Activated CD4-positive, alpha-beta memory T cell treated with anti-CD3 and anti-CD28 coated beads for 36 hours (primary cell): ENCODE results near the gene LILRB1. TPM values are rescaled to one million over a fixed set of nuclear protein-coding genes. Genes with fewer than 3 reads are reported as not detected.
"Not testable (repeated sequence)": the region's sequence is repeated elsewhere in the genome, so short reads cannot be mapped to it uniquely, and the experiment has no call there.

Source experiments
- CTCF ChIA-PET: fragments of 350-600 bp; sonication (Branson Sonifier 250); formaldehyde crosslinking; loops from one replicate; lab custom pipeline; 2021; ENCODE audit warnings: antibody characterized with exemption, inconsistent platforms; lab: Charles Lee
- POLR2A ChIA-PET: fragments of 350-600 bp; sonication (Branson Sonifier 250); formaldehyde crosslinking; loops from one replicate; lab custom pipeline; 2021; ENCODE audit warnings: antibody characterized with exemption; lab: Charles Lee
- DNase-seq: peaks from one replicate; pipeline ENCODE4 v3.0.0-alpha.2; 2020
- H3K27ac Mint-ChIP-seq: one replicate; pipeline ENCODE4 v1.8.0; 2021; ENCODE audit warnings: mixed read lengths
- H3K27me3 Mint-ChIP-seq: one replicate; pipeline ENCODE4 v1.8.0; 2021; ENCODE audit warnings: mixed read lengths
- H3K36me3 Mint-ChIP-seq: one replicate; pipeline ENCODE4 v1.8.0; 2021; ENCODE audit warnings: mixed read lengths
- H3K4me1 Mint-ChIP-seq: one replicate; pipeline ENCODE4 v1.8.0; 2021; ENCODE audit warnings: low read depth, mixed read lengths
- H3K4me3 Mint-ChIP-seq: one replicate; pipeline ENCODE4 v1.8.0; 2021; ENCODE audit warnings: mild to moderate bottlenecking, mixed read lengths
- H3K9me3 Mint-ChIP-seq: one replicate; pipeline ENCODE4 v1.8.0; 2021; ENCODE audit warnings: mixed read lengths
- intact Hi-C: fragments of 100-400 bp; cut with micrococcal nuclease; formaldehyde crosslinking; loops from one replicate; pipeline ENCODE4 v1.15.1; 2023
- microRNA-seq: library from miRNA; unstranded; fragments of <30 nt; microRNA quantifications from one replicate; pipeline ENCODE4 v1.2.0, GENCODE V29; 2022; ENCODE audit warnings: borderline number of aligned reads, borderline microRNAs expressed, borderline replicate concordance
- total RNA-seq, 2 experiments: library from RNA; stranded (reverse); gene quantifications; one replicate each; pipeline ENCODE4 v1.2.3, GENCODE V29; 2021

Gene LILRB1
- total RNA-seq, 2 experiments from 2014 or later: not detected

DNA sequence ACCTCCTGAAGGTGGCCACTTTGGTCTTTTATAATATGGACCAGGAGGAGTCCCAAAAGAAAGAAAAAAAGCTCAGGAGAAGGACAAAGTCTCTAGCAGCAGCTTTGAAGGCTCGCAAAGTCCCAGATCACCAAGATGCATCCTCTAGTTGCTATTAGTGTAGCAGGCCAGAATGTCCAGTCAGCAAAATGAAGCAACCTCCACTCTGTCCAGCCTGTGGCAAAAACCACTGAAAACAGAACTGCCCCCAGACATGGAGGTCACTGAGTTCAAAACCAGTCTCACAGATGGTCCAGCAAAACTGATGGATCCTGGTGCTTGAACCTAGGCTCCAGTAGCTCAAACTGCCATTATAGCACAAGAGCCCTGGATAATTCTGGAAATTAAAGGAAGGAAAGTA is 42.9 kb downstream of the LILRB1 start:
- peaks cover 14% of the 10 kb centered on the region for H3K27me3 Mint-ChIP-seq
- no peaks in the 10 kb centered on the region for H3K36me3 Mint-ChIP-seq
- intact Hi-C loops: no loop called here
- ChIA-PET CTCF (interaction anchor here (0.6 to 5.5 kb wide), 6 partner anchors 9 to 831 kb away, joined by 3 to 77 read pairs (median 14); no protein-coding TSS in a partner anchor), POLR2A (no interaction called here)
- H3K27ac Mint-ChIP-seq: no peak overlapping the region
- peaks cover 14% of the 10 kb centered on the region for H3K9me3 Mint-ChIP-seq
- no peak for DNase-seq
- H3K4me3 Mint-ChIP-seq: no peak overlapping the region
- no peaks in the 10 kb centered on the region for H3K4me1 Mint-ChIP-seq

DNA sequence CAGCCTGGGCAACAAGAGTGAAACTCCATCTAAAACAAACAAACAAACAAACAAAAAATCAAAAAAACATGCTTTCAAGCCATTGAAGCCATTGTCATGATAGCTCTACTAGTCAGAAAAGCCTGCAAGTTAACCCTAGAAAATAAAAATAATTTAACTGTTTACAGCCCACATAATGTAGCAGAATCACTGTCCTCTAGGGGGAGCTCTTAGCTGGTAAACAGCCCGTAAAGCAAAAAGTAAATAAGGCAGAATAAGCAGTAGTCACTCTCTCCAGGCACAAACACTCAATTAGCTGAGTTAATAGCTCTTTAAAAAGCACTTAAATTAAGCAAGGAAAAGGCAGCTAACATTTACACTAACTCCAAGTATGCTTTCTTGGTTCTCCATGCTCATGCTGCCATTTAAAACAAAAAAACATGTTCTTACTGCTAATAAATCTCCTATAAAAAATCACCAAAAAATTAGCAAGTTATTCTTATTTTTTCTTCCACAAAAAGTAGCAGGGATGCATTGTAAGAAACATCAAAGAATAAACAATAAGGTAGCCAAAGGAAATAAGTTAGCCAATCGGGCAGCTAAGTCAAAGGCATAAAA is 43.8 kb downstream of the LILRB1 start:
- ChIA-PET CTCF (interaction anchor here (0.6 to 5.5 kb wide), 11 partner anchors 9 to 830 kb away, joined by 3 to 77 read pairs (median 6); no protein-coding TSS in a partner anchor), POLR2A (no interaction called here)
- H3K4me3 Mint-ChIP-seq: no peak overlapping the region
- no peak overlapping the region for H3K27ac Mint-ChIP-seq
- DNase-seq: no peak
- peaks cover 16% of the 10 kb centered on the region for H3K27me3 Mint-ChIP-seq
- no peaks in the 10 kb centered on the region for H3K4me1 Mint-ChIP-seq
- no peaks in the 10 kb centered on the region for H3K36me3 Mint-ChIP-seq
- intact Hi-C loops: no loop called here
- peaks cover 6% of the 10 kb centered on the region for H3K9me3 Mint-ChIP-seq

DNA sequence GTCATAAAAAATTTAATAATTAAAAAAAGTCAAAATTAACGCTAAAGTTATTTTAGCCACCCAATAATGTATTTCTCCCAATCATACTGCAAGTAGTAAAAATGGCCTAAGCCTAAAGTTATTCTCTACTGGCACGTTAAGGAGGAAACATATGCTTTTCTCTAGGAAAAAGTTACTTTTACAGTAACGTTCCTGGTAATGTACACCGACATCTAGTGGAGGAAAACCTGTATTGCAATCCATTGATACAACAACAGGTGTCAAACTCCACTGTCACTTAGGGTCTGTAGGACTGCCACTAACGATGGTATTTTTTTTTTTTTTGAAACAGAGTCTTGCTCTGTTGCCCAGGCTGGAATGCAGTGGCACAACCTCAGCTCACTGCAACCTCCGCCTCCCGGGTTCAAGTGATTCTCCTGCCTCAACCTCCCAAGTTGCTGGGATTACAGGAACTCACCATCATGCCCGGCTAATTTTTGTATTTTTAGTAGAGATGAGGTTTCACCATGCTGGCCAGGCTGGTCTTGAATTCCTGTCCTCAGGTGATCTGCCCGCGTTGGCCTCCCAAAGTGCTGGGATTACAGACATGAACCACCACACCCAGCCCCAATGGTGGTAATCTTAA is 46.0 kb downstream of the LILRB1 start:
- H3K36me3 Mint-ChIP-seq, H3K4me1 Mint-ChIP-seq, H3K27me3 Mint-ChIP-seq, H3K4me3 Mint-ChIP-seq, H3K9me3 Mint-ChIP-seq, H3K27ac Mint-ChIP-seq, POLR2A ChIA-PET, DNase-seq: not testable (repeated sequence)
- CTCF ChIA-PET: interaction anchor here (1.1 to 5.5 kb wide), 5 partner anchors 22 to 206 kb away, joined by 3 to 77 read pairs (median 9); no protein-coding TSS in a partner anchor
- intact Hi-C loops: loop anchor here (1.0 kb wide), 1 partner anchor 198 kb away; no protein-coding TSS in a partner anchor

DNA sequence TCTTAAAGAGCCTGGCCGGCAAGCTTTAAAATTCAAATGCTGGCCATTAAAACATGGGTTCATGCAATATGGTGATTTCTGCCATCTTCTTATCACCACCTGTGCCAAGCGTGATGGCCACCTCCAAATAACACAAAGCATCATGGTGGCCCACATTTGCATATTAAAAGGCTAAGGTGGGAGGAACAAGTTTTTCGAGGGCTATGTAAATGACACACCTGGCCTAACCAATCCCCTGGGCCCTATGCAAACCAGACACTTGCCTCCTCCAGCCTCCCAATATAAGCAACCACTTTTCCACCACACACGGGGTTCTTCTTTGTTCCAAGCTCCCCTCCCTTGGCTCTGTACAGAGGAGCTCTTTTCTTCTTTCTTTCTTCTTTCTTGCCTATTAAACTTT is 46.9 kb downstream of the LILRB1 start:
- intact Hi-C loops: no loop called here
- POLR2A ChIA-PET: no interaction called here
- no peak for DNase-seq

DNA sequence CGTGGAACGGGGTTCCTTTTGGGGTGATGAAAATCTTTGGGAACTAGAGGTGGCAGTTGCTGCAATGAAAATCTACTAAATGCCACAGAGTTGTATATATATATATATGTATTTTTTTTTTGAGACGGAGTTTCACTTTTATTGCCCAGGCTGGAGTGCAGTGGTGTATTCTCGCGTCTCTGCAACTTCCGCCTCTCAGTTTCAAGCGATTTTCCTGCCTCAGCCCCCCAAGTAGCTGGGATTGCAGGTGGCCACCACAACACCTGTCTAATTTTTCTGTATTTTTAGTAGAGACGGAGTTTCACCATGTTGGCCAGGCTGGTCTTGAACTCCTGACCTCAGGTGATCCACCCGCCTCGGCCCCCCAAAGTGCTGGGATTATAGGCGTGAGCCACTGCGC is 51.3 kb downstream of the LILRB1 start:
- CTCF ChIA-PET: interaction anchor here (0.8 kb wide), 1 partner anchor 203 kb away, joined by 5 read pairs; no protein-coding TSS in a partner anchor
- not testable (repeated sequence) for DNase-seq

More for the DNA sequence above, 46.9 kb downstream of the LILRB1 start:
- CTCF ChIA-PET: interaction anchor here (0.7 to 1.6 kb wide), 4 partner anchors 196 to 207 kb away, joined by 3 to 9 read pairs (median 3); partner anchors contain the start of gene CDC42EP5
- Mint-ChIP-seq H3K27me3 (peaks cover 8% of the 10 kb centered on the region), H3K4me1 (no peaks in the 10 kb centered on the region), H3K9me3 (no peaks in the 10 kb centered on the region), H3K36me3 (no peaks in the 10 kb centered on the region), H3K4me3 (no peak overlapping the region), H3K27ac (no peak overlapping the region)

DNA sequence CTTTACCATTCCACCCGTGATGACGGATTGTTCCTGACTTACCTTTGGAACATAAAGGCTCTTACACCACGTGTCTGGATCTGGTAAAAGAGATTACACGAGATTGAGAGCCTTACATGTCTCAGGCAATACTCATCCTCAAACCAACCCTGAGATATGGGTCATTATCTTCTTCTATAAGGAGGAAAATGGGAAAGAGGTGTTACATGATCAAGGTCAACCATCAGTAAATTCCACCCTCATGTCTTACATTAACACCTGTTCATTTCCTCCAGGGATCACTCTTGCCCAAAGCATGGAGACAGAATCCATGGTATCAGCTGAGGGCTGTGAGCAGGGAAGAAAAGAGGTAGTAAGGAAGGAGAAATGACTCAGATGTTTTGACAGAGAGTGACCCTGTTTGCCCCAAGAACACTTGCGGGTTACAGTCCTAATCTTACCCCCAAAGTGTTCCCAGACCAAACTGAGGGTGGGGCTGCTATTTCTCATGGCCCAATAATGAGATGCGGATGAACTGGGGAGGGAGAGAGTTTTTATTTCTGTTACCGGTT is 52.1 kb downstream of the LILRB1 start:
- Mint-ChIP-seq H3K4me1 (no peaks in the 10 kb centered on the region), H3K4me3 (no peak overlapping the region), H3K9me3 (peaks cover 5% of the 10 kb centered on the region), H3K36me3 (no peaks in the 10 kb centered on the region), H3K27me3 (peaks cover 11% of the 10 kb centered on the region), H3K27ac (no peak overlapping the region)
- DNase-seq: no peak
- intact Hi-C loops: no loop called here
- POLR2A ChIA-PET: no interaction called here
- CTCF ChIA-PET: interaction anchor here (0.6 to 2.5 kb wide), 3 partner anchors 8 to 204 kb away, joined by 4 to 16 read pairs (median 5); no protein-coding TSS in a partner anchor

More for the DNA sequence above, 51.3 kb downstream of the LILRB1 start:
- H3K9me3 Mint-ChIP-seq, intact Hi-C loops, H3K4me3 Mint-ChIP-seq, H3K36me3 Mint-ChIP-seq, H3K27ac Mint-ChIP-seq, H3K4me1 Mint-ChIP-seq, POLR2A ChIA-PET: not testable (repeated sequence)
- H3K27me3 Mint-ChIP-seq: peaks cover 13% of the 10 kb centered on the region

DNA sequence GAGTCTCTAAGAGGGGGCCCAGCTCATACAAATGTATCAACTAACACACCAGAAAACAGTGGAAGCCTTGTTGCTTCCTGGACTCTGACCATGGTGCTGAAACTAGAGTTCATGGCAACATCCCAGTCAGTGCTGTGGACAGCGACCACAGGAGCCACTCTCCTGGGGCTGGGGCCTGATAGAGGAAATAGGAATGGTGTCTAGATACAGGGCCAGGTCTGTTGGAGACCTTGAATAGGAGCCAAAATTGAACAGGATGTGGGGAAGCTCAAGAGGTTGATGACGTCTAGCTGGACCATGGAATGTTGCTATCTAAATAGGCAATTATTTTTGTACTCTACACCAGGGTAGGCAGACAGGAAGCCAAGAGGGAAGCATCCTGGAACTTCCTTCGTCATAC is 54.2 kb downstream of the LILRB1 start:
- ChIA-PET CTCF (interaction anchor here (1.3 to 2.5 kb wide), 2 partner anchors 10 to 15 kb away, joined by 3 to 16 read pairs; no protein-coding TSS in a partner anchor), POLR2A (no interaction called here)
- Mint-ChIP-seq H3K27ac (no peak overlapping the region), H3K4me1 (no peaks in the 10 kb centered on the region), H3K9me3 (peaks cover 5% of the 10 kb centered on the region), H3K36me3 (no peaks in the 10 kb centered on the region), H3K27me3 (peaks cover 9% of the 10 kb centered on the region), H3K4me3 (no peak overlapping the region)
- intact Hi-C loops: no loop called here
- DNase-seq: no peak

Small RNA genes lying within 50 kb of the gene (microRNA-seq; reads per million reads assigned to microRNA genes)
- gene MIR8061: not detected

Other genes with a start within 250 kb of the LILRB1 start
- not detected for gene TTYH1, start 215.0 kb upstream of the LILRB1 start, total RNA-seq
- gene LENG8, start 181.3 kb upstream of the LILRB1 start, total RNA-seq: 100 to 1,000 TPM; 163 to 176 TPM
- gene LENG9, start 166.7 kb upstream of the LILRB1 start, total RNA-seq: 1 to 10 TPM; 5.3 to 5.6 TPM
- not detected for gene CDC42EP5, start 157.2 kb upstream of the LILRB1 start, total RNA-seq
- not detected for gene LAIR2, start 127.7 kb upstream of the LILRB1 start, total RNA-seq
- gene LILRA2, start 56.7 kb upstream of the LILRB1 start, total RNA-seq: not detected
- not detected for gene LILRA1, start 36.9 kb upstream of the LILRB1 start, total RNA-seq
- gene LILRB4, start 32.5 kb downstream of the LILRB1 start, total RNA-seq: not detected
- gene KIR3DL3, start 94.0 kb downstream of the LILRB1 start, total RNA-seq: not detected
- not detected for gene KIR2DL3, start 108.0 kb downstream of the LILRB1 start, total RNA-seq
- not detected for gene KIR2DL1, start 139.3 kb downstream of the LILRB1 start, total RNA-seq
- not detected for gene KIR2DL4, start 173.1 kb downstream of the LILRB1 start, total RNA-seq
- not detected for gene KIR3DL1, start 186.0 kb downstream of the LILRB1 start, total RNA-seq
- gene KIR2DS4, start 202.2 kb downstream of the LILRB1 start, total RNA-seq: not detected
- gene KIR3DL2, start 220.0 kb downstream of the LILRB1 start, total RNA-seq: under 1 TPM; 0.27 to 0.48 TPM
- gene FCAR, start 243.8 kb downstream of the LILRB1 start, total RNA-seq: not detected